ENCODE data around the gene SPECC1. TPM values are rescaled to one million over a fixed set of nuclear protein-coding genes. Genes with fewer than 3 reads are reported as not detected.
"Not testable (repeated sequence)": the region's sequence is repeated elsewhere in the genome, so short reads cannot be mapped to it uniquely, and the experiment has no call there.

The SPECC1 gene
- total RNA-seq, 2 donors from 2014 or later: 9.3 to 14.1 TPM

DNA sequence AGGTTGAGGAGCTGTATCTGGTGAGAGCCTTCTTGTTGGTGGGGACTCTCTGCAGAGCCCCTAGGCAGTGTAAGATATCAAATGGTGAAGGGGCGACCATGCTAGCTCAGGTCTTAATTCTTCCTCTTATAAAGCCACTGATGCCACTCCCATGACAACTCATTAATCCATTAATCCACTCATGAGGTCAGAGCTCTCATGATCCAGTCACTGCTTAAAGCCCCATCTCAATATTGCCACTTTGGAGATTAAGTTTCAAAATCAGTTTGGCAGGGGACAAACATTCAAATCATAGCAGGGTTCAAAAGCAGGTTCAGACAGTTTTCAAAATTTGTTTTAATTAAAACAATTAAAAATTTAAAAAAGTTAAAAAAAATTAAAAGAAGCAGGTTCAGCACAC, 13.1 kb upstream of the SPECC1 start:
- DNase-seq (ENCODE audit: low spot score in 2 of 2) (no peak), ATAC-seq (no peak)
- no peaks in the 10 kb centered on the region for H3K36me3 Mint-ChIP-seq
- H3K9me3 Mint-ChIP-seq: no peaks in the 10 kb centered on the region
- H3K27ac Mint-ChIP-seq: no peak overlapping the region

DNA sequence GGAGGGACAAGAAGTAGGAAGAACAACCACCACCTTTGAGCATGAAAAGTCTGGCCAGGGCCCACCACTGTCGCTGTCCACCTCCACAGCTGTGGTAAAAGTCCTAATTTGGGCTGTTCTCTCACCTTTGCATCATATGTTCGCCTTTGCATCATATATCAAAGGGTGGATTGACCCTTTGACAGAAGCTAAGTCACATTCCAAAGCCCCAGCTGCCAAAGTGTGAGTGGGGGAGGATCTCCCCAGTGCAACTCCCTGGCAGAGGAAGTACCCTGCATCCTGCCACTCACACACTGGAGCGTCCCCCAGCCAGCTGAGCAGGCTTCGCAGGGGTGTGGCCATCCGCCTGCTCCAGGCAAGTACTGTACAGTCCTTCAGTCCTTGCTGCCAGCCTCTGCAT, 12.7 kb upstream of the SPECC1 start:
- no peak for ATAC-seq
- no peaks in the 10 kb centered on the region for H3K36me3 Mint-ChIP-seq

DNA sequence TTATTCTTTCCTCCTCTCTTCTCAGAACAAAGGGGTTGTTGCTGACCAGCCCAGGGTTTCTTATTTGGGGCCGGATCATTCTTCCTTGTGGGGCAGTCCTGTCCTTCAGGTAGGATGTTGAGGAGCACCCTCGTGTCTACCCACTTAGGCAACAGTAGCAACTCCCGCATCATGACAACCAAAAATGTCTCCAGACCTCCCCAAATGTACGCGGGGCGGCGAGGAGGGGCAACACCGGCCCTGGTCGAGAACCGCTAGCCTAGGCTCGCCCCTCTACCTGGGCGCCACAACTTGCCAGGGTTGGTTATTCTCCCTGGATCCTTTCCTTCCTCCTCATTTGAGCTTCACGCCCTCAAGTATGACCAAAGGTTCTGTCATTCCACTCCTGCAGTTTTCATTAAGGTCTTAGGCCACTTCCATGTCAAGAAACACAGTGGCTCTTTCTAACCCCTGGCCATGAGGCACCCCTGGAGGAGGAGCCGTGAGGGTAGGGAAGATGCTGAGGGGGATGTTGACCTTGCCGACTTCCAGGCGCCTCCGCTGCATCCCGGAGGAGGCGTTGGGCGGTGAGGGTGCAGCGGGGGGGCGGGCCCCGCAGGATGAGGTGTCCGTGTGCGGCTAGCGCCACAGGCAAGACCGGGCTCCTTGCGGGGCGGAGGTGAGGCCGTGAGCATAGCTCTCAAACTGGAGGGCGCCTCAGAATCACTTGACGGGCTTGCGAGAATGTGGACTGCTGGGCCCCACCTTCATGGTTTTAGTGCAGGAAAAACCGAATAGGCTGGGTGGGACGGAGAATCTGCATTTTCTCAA, 712 bp upstream of the SPECC1 start:
- peak overlapping the region in 1 of 2 donors; percentile 32 for H3K27ac Mint-ChIP-seq
- H3K36me3 Mint-ChIP-seq: no peaks in the 10 kb centered on the region
- H3K9me3 Mint-ChIP-seq: no peaks in the 10 kb centered on the region
- DNase-seq (ENCODE audit: low spot score in 2 of 2) (peak; percentile 22 to 60), ATAC-seq (peak; percentile 46 to 59)

More for the DNA sequence above, 12.7 kb upstream of the SPECC1 start:
- DNase-seq (ENCODE audit: low spot score in 2 of 2): no peak
- Mint-ChIP-seq H3K9me3 (no peaks in the 10 kb centered on the region), H3K27ac (no peak overlapping the region)

DNA sequence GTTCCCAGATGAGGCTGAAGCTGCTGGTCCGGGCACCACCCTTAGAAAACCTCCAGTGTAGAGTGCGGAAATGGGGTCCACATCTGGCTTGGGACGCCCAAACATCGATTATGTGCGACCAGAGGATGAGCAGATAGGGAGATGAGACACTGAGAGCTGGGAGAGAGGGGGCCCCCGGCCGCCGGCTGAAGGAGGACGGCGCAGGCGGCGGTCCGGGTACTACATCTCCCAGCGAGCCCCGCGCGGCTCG, 182 bp upstream of the SPECC1 start:
- no peaks in the 10 kb centered on the region for H3K9me3 Mint-ChIP-seq
- H3K27ac Mint-ChIP-seq: no peak overlapping the region
- no peak for DNase-seq (ENCODE audit: low spot score in 2 of 2)
- no peak for ATAC-seq
- no peaks in the 10 kb centered on the region for H3K36me3 Mint-ChIP-seq

DNA sequence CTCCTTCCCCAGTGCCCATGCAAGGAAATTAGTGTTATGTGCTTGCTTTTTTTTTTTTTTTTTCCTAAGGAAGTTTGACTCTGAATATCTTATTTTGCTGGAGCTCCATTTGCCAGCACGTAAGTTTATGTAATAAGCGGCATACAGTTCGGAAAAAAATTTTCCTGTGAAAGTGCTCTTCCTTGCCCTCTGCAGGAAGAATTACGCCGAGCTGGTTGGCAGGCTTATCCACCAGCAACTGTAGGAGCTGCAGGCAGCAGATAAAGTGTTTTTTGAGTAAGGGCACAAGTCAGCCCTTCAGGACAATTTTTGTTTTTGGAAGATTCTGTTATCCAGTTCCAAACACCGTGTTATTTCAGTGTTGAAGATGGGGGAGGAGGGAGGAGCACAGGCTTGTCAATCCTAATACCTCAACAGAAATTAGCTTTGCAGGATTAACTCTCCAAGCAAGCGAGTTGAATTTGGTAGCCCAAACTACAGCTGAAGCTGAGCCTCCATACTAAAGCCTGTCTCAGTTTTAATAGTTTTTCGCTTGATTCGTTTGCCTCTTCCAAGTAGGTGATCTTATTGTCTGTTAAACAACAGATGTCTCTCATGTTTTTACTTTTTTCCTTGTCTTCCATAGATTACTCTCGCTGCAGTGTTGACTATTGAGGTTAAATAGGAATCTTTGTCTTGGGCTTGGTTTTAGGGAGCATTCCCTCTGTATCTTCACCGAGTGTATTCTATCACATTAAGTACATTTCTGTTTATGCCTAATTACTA, 1.1 kb downstream of the SPECC1 start:
- ATAC-seq (no peak), DNase-seq (ENCODE audit: low spot score in 2 of 2) (no peak)
- Mint-ChIP-seq H3K36me3 (no peaks in the 10 kb centered on the region), H3K27ac (no peak overlapping the region), H3K9me3 (no peaks in the 10 kb centered on the region)

DNA sequence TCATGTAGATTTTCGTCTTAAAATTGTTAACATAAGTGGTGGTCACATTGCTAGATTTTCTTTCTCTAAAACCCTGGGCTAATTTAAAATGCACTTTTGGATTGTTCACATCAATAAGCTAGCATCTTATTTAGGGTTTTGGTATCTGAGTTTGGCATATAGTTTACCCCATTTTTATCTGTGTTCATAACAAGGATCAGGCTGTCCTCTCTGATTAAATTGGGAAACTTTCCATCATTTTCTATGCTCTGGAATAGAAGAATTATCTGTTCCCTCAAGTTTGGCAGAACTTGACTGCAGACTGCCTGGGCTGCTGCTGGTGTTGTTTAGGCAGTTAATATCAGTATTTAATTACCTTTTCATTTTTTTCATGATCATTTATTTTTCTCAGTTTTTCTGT, 1.8 kb downstream of the SPECC1 start:
- Mint-ChIP-seq H3K36me3 (no peaks in the 10 kb centered on the region), H3K27ac (no peak overlapping the region), H3K9me3 (no peaks in the 10 kb centered on the region)
- ATAC-seq (no peak), DNase-seq (ENCODE audit: low spot score in 2 of 2) (no peak)

DNA sequence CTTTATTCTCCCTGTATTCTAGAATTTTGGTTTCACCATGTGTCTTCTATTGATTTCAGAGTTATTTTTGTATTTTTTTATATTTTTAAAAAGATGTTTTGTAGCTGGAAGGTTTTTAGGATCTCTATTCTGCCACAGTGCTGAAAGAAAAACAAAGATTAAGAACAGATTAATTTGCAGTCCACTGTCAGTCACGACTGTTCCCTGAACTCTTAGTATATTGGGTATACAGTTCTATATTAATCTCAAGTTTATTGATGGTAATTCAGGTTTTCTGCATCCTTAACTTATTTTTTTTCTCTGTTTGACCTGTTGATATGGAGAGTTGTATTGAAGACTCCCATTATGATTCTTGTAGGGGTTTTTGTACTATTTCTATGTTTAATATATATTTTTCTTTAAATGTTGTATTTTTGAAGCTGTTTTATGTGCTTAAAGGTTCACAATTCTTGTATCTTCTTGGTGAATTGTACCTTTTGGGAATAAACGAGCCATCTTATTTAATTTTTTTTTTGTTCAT, 2.9 kb downstream of the SPECC1 start:
- Mint-ChIP-seq H3K9me3 (no peaks in the 10 kb centered on the region), H3K36me3 (no peaks in the 10 kb centered on the region), H3K27ac (no peak overlapping the region)
- ATAC-seq (no peak), DNase-seq (ENCODE audit: low spot score in 2 of 2) (no peak)

DNA sequence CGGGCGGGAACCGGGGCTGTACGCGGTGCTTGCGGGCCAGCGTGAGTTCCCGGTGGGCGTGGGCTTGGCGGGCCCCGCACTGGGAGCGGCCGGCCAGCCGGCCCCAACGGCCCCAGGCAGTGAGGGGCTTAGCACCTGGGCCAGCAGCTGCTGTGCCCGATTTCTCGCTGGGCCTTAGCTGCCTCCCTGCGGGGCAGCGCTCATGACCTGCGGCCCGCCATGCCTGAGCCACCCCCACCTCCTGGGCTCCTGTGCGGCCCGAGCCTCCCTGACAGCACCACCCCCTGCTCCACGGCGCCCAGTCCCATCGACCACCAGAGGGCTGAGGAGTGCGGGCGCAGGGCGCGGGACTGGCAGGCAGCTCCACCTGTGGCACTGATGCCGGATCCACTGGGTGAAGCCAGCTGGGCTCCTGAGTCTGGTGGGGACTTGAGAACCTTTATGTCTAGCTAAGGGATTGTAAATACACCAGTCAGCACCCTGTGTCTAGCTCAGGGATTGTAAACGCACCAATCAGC, 7.4 kb downstream of the SPECC1 start:
- not testable (repeated sequence) for H3K36me3 Mint-ChIP-seq; H3K9me3 Mint-ChIP-seq; DNase-seq (ENCODE audit: low spot score in 2 of 2); ATAC-seq; H3K27ac Mint-ChIP-seq

DNA sequence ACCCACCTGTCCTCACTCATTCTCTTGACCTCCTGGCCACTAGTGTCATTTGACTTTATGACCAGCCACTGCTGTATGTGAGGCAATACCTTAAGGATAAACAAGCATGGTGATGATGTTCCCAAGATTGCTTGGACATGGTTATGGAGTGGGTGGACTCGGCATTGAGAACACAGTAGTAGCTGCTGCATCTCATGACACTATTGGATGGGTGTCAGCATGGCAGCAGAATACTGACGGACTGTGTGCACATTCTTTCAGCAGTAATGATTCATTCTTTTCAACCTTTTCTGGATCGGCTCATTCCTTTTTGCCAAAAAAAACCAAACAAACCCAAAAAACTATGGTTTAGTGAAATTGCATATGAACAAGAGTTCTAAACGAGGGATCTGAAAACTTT, 13.5 kb downstream of the SPECC1 start:
- H3K27ac Mint-ChIP-seq: no peak overlapping the region
- ATAC-seq (no peak), DNase-seq (ENCODE audit: low spot score in 2 of 2) (no peak)
- no peaks in the 10 kb centered on the region for H3K9me3 Mint-ChIP-seq
- H3K36me3 Mint-ChIP-seq: no peaks in the 10 kb centered on the region

DNA sequence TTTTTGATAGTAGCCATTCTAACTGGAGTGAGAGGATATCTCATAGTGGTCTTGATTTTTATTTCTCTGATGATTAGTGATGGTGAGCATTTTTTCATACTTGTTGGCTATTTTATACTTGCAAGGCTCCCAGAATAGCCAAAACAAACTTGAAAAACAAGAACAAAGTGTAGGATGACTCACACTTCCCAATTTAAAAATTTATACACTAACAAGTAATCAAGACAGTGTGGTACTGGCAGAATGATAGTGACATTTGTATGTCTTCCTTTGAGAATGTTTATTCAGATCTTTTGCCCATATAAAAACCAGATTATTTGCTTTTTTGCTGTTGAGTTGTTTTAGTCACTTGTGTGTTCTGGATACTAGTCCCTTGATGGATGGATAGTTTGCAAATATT, 17.8 kb downstream of the SPECC1 start:
- H3K36me3 Mint-ChIP-seq: no peaks in the 10 kb centered on the region
- no peak overlapping the region for H3K27ac Mint-ChIP-seq
- no peaks in the 10 kb centered on the region for H3K9me3 Mint-ChIP-seq
- no peak for ATAC-seq
- no peak for DNase-seq (ENCODE audit: low spot score in 2 of 2)

DNA sequence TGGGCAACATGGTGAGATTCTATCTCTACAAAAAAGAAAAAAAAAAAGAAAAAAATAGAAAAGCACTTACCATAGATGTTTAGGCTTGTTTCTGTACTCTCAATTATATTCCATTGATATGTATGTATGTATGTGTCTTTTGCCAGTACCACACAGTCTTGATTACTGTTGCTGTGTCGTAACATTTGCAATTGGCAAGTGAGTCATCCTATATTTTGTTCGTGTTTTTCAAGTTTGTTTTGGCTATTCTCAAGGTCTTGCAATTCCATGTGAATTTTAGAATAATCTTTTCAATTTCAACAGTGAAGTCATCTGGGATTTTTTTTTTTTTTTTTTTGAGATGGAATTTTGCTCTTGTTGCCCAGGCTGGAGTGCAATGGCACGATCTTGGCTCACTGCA, 19.3 kb downstream of the SPECC1 start:
- no peak for ATAC-seq
- H3K27ac Mint-ChIP-seq: no peak overlapping the region
- no peaks in the 10 kb centered on the region for H3K36me3 Mint-ChIP-seq
- H3K9me3 Mint-ChIP-seq: no peaks in the 10 kb centered on the region
- DNase-seq (ENCODE audit: low spot score in 2 of 2): no peak

DNA sequence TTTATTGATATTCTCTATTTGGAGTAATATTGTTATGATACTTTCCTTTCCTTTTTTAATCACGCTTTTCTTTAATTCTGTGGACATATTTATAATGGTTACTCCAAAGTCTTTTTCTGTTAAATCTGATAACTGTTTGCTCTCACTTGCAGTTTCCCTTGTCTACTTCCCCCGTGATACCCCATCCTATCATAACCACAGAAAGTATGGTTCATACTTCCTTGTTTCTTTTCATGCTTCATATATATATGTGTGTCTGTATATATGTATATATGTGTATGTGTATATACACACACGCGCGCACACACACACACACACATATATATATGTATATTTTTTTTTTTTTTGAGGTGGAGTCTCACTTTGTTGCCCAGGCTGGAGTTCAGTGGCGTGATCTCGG, 23.5 kb downstream of the SPECC1 start:
- DNase-seq (ENCODE audit: low spot score in 2 of 2): no peak
- H3K9me3 Mint-ChIP-seq: no peaks in the 10 kb centered on the region
- no peaks in the 10 kb centered on the region for H3K36me3 Mint-ChIP-seq
- no peak for ATAC-seq
- no peak overlapping the region for H3K27ac Mint-ChIP-seq

DNA sequence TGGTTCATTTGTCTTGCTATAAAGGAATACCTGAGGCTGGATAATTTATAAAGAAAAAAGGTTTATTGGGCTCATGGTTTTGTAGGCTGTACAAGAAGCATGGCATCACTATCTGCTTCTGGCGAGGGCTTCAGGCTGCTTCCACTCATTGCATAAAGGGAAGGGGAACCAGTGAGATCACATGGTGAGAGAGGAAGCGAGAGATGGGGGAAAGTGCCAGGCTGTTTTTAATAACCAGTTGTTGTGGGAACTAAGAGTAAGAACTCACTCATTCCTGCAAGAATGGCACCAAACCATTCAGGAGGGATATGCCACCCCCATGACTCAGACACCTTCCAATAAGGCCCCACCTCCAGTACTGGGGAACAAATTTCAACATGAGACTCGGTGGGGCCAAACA, 24.3 kb downstream of the SPECC1 start:
- no peaks in the 10 kb centered on the region for H3K36me3 Mint-ChIP-seq
- no peaks in the 10 kb centered on the region for H3K9me3 Mint-ChIP-seq
- ATAC-seq: no peak
- no peak overlapping the region for H3K27ac Mint-ChIP-seq
- DNase-seq (ENCODE audit: low spot score in 2 of 2): no peak

DNA sequence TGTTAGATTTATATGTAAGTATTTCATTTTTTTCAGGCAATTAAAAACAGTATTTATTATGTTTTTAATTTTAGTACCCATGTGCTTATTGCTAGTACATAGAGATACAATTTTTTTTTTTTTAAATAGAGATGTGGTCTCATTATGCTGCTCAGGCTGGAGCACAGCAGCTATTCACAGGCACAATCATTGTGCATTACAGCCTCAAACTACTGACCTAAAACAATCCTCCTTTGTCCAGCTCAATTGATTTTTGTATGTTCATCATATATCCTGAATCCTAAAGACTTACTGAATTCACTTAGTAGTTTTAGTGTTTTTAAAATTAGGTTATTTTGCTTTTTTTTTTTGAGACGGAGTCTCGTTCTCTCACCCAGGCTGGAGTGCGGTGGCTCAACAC, 26.3 kb downstream of the SPECC1 start:
- DNase-seq (ENCODE audit: low spot score in 2 of 2): no peak
- no peaks in the 10 kb centered on the region for H3K9me3 Mint-ChIP-seq
- ATAC-seq: no peak
- no peaks in the 10 kb centered on the region for H3K36me3 Mint-ChIP-seq
- H3K27ac Mint-ChIP-seq: no peak overlapping the region

DNA sequence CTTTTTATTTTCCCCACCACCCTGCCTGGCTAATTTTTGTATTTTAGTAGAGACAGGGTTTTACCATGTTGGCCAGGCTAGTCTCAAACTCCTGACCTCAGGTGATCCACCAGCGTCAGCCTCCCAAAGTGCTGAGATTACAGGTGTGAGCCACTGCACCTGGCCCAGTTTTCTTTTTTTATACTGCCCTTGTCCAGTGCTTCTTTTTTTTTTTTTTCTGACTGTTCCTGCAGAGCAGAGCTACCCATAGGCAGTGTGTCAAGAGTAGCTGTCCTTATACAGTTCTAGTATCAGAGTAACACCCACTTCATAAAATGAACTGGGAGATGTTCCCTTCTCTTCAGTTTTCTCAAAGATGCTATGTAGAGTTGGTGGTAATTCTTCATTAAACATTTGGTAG, 28.1 kb downstream of the SPECC1 start:
- not testable (repeated sequence) for DNase-seq (ENCODE audit: low spot score in 2 of 2); H3K9me3 Mint-ChIP-seq; ATAC-seq; H3K27ac Mint-ChIP-seq; H3K36me3 Mint-ChIP-seq

DNA sequence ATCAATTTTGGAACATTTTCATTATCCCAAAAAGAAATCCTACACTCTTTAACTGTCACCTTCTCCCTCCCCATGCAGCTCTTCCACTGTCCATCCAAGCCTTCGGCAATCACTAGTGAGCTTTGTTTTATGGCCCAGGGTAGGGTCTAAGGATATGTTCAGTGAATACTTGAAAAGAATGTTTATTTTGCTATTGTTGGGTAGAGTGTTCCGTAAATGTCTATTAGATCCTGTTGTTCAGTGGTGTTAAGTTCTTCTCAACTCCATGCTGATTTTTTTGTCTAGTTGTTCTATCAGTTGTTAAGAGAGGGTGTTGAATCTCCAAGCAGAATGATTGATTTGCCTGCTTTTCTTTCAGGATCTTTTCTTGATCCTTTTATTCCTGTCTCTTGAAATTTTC, 29.9 kb downstream of the SPECC1 start:
- no peak for ATAC-seq
- Mint-ChIP-seq H3K9me3 (no peaks in the 10 kb centered on the region), H3K27ac (no peak overlapping the region), H3K36me3 (no peaks in the 10 kb centered on the region)
- DNase-seq (ENCODE audit: low spot score in 2 of 2): no peak

DNA sequence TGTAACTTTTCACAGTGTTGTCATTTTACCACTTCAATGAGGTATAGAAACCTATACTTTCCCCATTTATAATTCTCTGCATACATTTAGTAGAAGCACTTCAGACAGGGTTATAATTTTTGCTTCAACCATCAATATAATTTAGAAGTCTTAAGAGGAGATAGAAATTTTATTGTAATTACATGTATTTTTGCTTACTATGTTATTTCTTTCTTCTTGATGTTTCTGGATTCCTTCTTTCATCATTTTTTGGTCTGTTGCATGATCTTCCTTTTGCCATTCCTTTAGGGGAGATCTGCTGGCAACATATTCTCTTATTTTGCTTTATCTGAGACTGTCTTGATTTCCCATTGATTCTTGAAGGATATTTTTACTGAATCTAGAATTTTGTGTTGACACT, 31.1 kb downstream of the SPECC1 start:
- ATAC-seq (no peak), DNase-seq (ENCODE audit: low spot score in 2 of 2) (no peak)
- H3K9me3 Mint-ChIP-seq: no peaks in the 10 kb centered on the region
- H3K36me3 Mint-ChIP-seq: no peaks in the 10 kb centered on the region
- no peak overlapping the region for H3K27ac Mint-ChIP-seq

DNA sequence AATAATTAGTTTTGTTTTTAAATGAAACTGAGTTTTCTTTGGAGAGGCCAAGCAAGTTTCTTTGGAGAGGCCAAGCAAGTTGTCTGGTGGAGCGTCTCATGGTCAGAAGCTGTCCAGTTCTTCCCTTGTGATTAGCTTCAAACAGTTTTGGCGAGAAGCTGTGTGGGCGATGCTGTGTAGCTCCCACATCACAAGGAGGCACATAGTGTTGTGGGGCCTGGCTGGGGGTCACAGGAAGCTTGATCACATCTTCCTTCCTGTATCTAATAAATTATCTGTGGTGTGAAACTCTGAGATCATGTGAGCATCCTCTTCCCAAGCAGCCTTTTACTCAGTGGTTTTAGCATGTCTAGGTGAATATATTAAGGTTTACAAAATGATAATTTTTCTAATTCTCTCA, 33.9 kb downstream of the SPECC1 start:
- H3K27ac Mint-ChIP-seq: no peak overlapping the region
- no peaks in the 10 kb centered on the region for H3K36me3 Mint-ChIP-seq
- DNase-seq (ENCODE audit: low spot score in 2 of 2) (no peak), ATAC-seq (no peak)
- H3K9me3 Mint-ChIP-seq: no peaks in the 10 kb centered on the region
